ENCODE data around the gene IGF2BP1. TPM values are rescaled to one million over a fixed set of nuclear protein-coding genes. Genes with fewer than 3 reads are reported as not detected.

Gene IGF2BP1
- total and polyA plus RNA-seq, 8 donors, result under 0.01 to 1.0 TPM; not detected in 6

DNA sequence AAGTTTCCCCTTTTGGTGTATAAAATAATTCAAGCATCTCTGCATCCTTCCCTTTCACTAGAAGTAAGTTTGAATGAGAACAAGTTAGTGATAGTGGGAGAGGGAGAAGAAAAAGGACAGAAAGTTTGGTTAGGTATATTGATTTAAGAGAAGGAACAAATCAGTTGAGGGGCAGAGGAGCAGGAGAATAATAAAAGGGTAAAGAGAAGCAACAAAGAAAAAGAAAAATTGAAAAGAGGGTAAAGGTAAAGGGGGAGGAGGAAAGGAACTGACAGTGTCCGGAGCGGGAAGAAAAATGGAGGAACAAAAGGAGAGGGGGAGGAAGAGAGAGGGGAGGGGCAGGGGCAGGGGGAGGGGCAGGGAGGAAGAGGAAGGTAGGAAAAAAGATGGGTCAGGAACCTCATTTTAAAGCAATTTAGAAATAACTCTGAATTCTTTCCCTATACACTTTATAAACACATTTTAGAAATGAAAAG is 6.3 kb upstream of the IGF2BP1 start:
- no peak overlapping the region for H3K27ac ChIP-seq
- TF ChIP-seq, protein P1, sequence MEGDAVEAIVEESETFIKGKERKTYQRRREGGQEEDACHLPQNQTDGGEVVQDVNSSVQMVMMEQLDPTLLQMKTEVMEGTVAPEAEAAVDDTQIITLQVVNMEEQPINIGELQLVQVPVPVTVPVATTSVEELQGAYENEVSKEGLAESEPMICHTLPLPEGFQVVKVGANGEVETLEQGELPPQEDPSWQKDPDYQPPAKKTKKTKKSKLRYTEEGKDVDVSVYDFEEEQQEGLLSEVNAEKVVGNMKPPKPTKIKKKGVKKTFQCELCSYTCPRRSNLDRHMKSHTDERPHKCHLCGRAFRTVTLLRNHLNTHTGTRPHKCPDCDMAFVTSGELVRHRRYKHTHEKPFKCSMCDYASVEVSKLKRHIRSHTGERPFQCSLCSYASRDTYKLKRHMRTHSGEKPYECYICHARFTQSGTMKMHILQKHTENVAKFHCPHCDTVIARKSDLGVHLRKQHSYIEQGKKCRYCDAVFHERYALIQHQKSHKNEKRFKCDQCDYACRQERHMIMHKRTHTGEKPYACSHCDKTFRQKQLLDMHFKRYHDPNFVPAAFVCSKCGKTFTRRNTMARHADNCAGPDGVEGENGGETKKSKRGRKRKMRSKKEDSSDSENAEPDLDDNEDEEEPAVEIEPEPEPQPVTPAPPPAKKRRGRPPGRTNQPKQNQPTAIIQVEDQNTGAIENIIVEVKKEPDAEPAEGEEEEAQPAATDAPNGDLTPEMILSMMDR (IDR thresholded peaks at IDR 0.05), result no peak
- no peak overlapping the region for H3K4me3 ChIP-seq
- FAIRE-seq (no peak), DNase-seq (no peak), ATAC-seq (no peak)
- H3K27me3 ChIP-seq, result peaks cover 24 to 82% (median 43%) of the 10 kb centered on the region in 4 donors
- intact Hi-C loops (cut with DNase I), result no loop called here
- H3K4me1 ChIP-seq, result no peaks in the 10 kb centered on the region
- H3K36me3 ChIP-seq, result no peaks in the 10 kb centered on the region
- H3K9me3 ChIP-seq, result no peaks in the 10 kb centered on the region
- WGBS, 2 donors, result 28 to 32% methylated on average over 2 of the region's 2 CpGs

DNA sequence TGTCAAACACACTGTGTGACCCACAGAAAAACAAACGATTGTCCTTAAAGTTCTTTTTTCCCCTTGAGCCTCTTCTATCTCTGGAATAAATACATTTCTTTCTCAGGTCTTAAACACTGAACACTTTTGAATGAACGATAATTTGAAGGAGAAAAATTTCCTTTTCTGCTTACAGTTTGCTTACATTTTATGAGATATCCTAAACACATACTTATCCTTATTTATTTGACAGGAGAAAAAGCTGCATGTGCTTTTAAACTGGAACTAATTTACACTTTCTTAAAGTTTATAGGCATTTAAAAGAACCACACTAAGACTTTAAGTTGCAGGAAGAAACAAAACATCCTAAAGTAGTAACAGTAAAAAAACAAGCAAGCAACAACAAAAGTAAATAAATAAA is 4.7 kb upstream of the IGF2BP1 start:
- H3K9me3 ChIP-seq, result no peaks in the 10 kb centered on the region
- TF ChIP-seq, protein P1 (IDR thresholded peaks at IDR 0.05), result no peak
- H3K4me3 ChIP-seq, result no peak overlapping the region
- no peaks in the 10 kb centered on the region for H3K36me3 ChIP-seq
- ATAC-seq (no peak), DNase-seq (no peak), FAIRE-seq (no peak)
- H3K27me3 ChIP-seq, result peaks cover 27 to 87% (median 48%) of the 10 kb centered on the region in 4 donors
- 52 to 74% methylated on average over 2 of the region's 2 CpGs for WGBS, 2 donors
- no peaks in the 10 kb centered on the region for H3K4me1 ChIP-seq
- H3K27ac ChIP-seq, result no peak overlapping the region
- intact Hi-C loops (cut with DNase I), result no loop called here

- ATAC-seq, result no peak
- no peaks in the 10 kb centered on the region for H3K9me3 ChIP-seq
- intact Hi-C loops (cut with DNase I), result no loop called here
- no peaks in the 10 kb centered on the region for H3K4me1 ChIP-seq
- H3K27me3 ChIP-seq, result peaks cover 32 to 94% (median 49%) of the 10 kb centered on the region in 4 donors
- peak; percentile 90 for FAIRE-seq
- no peak overlapping the region for H3K4me3 ChIP-seq
- TF ChIP-seq, protein P1 (IDR thresholded peaks at IDR 0.05), result no peak
- no peaks in the 10 kb centered on the region for H3K36me3 ChIP-seq
- no peak for DNase-seq
- no peak overlapping the region for H3K27ac ChIP-seq
These were observed 3.9 kb upstream of the IGF2BP1 start for GRCh38 chr17:48993305-48993704.

GRCh38 chr17:48993951-48994350 is 3.2 kb upstream of the IGF2BP1 start:
- Histone ChIP-seq H3K4me3 (no peak overlapping the region), H3K4me1 (no peaks in the 10 kb centered on the region), H3K27me3 (peaks cover 35 to 92% (median 52%) of the 10 kb centered on the region in 4 donors), H3K36me3 (no peaks in the 10 kb centered on the region), H3K27ac (no peak overlapping the region), H3K9me3 (no peaks in the 10 kb centered on the region)
- ATAC-seq, result no peak
- TF ChIP-seq, protein P1 (IDR thresholded peaks at IDR 0.05), result no peak
- peak; percentile 34 for FAIRE-seq
- DNase-seq, result no peak
- intact Hi-C loops (cut with DNase I), result no loop called here

GRCh38 chr17:48994549-48995303 is 2.5 kb upstream of the IGF2BP1 start:
- H3K27ac ChIP-seq, result no peak overlapping the region
- no peak overlapping the region for H3K4me3 ChIP-seq
- no peaks in the 10 kb centered on the region for H3K9me3 ChIP-seq
- intact Hi-C loops (cut with DNase I), result no loop called here
- ATAC-seq, result no peak
- DNase-seq, result no peak
- no peaks in the 10 kb centered on the region for H3K36me3 ChIP-seq
- peaks cover 35 to 85% (median 49%) of the 10 kb centered on the region in 4 donors for H3K27me3 ChIP-seq
- FAIRE-seq, result no peak
- TF ChIP-seq, protein P1 (IDR thresholded peaks at IDR 0.05), result no peak
- 40 to 46% methylated on average over 3 of the region's 3 CpGs for WGBS, 2 donors
- H3K4me1 ChIP-seq, result no peaks in the 10 kb centered on the region
